ENCODE results near the gene CD300LF. TPM values are rescaled to one million over a fixed set of nuclear protein-coding genes. Genes with fewer than 3 reads are reported as not detected.

Gene CD300LF
- total RNA-seq, 1 experiment from 2014 or later: 2.4 TPM

DNA sequence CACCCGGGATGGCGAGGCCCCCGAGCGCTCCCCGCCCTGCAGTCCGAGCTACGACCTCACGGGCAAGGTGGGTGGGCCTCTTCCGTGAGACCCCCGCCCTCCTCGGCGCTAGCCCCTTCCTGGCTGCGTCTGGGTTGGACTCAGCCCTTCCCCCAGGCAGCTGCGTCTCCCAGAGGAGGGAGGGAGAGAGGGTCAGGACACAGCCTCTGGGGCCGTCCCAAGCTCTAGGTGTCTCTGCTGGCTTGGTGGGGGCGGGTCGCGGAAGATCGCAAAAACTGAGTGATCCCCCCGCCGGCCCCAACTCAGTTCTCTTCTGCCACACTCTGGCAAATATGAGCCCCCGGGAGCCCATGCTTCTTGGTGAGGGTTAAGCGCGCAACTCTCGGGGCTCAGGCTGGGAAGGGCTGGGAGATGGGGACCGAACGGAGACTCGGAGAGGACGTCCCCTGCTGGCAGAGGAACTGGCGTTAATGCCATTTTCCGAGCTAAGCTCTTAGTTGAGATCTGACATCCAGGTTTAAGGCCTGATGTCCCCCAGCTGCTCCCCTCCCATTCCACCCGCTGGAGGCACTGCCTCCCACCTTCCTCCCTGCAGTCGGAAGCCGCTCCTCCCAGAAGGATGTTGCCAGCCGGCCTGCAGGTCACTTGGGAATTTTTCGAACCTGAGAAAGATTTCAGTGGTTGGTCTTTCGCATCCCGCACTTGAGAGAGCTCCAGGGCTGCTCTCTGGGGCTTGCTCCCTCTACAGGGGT lies 24.8 kb upstream of the CD300LF start:
- no peaks in the 10 kb centered on the region for H3K27me3 Mint-ChIP-seq (ENCODE audit: insufficient read depth, unreplicated experiment)
- H3K9me3 ChIP-seq: no peaks in the 10 kb centered on the region
- TSS peak; percentile 57 for BruUV-seq (replicated peaks)
- peak; percentile 83 to 84 for DNase-seq
- peaks cover 6% of the 10 kb centered on the region for H3K36me3 Mint-ChIP-seq (ENCODE audit: insufficient read depth, unreplicated experiment)
- no peaks in the 10 kb centered on the region for H3K27me3 ChIP-seq (replicated peaks; ENCODE audit: control insufficient read depth, insufficient read depth, low read length)
- peaks cover 24% of the 10 kb centered on the region for H3K4me1 ChIP-seq
- CTCF ChIA-PET: interaction anchor here (0.5 to 4.1 kb wide), 39 partner anchors 8 to 787 kb away, joined by 3 to 366 read pairs (median 6); partner anchors contain the start of genes FDXR, GRIN2C and NAT9
- H3K4me3 Mint-ChIP-seq (ENCODE audit: unreplicated experiment): peak overlapping the region; percentile 76
- intact Hi-C loops (cut with micrococcal nuclease; ENCODE audit: unreplicated experiment): loop anchor here (2.0 kb wide), 1 partner anchor 51 kb away; no protein-coding TSS in a partner anchor
- peak; percentile 66 to 75 for TF ChIP-seq CTCF (IDR thresholded peaks at IDR 0.05; ENCODE audit: insufficient read depth in 1 of 2, low read depth in 1 of 2, low read length in 1 of 2, severe bottlenecking in 1 of 2, unreplicated experiment in 1 of 2)
- no peaks in the 10 kb centered on the region for H3K9me3 Mint-ChIP-seq (ENCODE audit: unreplicated experiment)
- POLR2A ChIA-PET: interaction anchor here (0.7 to 2.7 kb wide), 8 partner anchors 12 to 135 kb away, joined by 3 to 25 read pairs (median 7); partner anchors contain the start of genes FDXR and NAT9
- peak overlapping the region; percentile 91 for H3K4me3 ChIP-seq (ENCODE audit: low read depth, low read length)
- no peaks in the 10 kb centered on the region for H3K36me3 ChIP-seq (ENCODE audit: control insufficient read depth, insufficient read depth, low read length)
- H3K4me1 Mint-ChIP-seq (ENCODE audit: low read depth, unreplicated experiment): peaks cover 6% of the 10 kb centered on the region
- no peak overlapping the region for H3K27ac Mint-ChIP-seq (ENCODE audit: unreplicated experiment)

- H3K4me3 Mint-ChIP-seq (ENCODE audit: unreplicated experiment): peak within 1 kb of the TSS; percentile 76
- peak; percentile 56 to 66 for TF ChIP-seq CTCF (IDR thresholded peaks at IDR 0.05; ENCODE audit: insufficient read depth in 1 of 2, low read depth in 1 of 2, low read length in 1 of 2, severe bottlenecking in 1 of 2, unreplicated experiment in 1 of 2)
- intact Hi-C loops (cut with micrococcal nuclease; ENCODE audit: unreplicated experiment): loop anchor here (1.0 to 2.0 kb wide), 3 partner anchors 21 to 79 kb away; no protein-coding TSS in a partner anchor
- H3K9me3 Mint-ChIP-seq (ENCODE audit: unreplicated experiment): no peaks in the 10 kb centered on the region
- peaks cover 6% of the 10 kb centered on the region for H3K36me3 Mint-ChIP-seq (ENCODE audit: insufficient read depth, unreplicated experiment)
- CTCF ChIA-PET: interaction anchor here (0.5 to 4.1 kb wide), 51 partner anchors 9 to 787 kb away, joined by 3 to 366 read pairs (median 5); partner anchors contain the start of genes FDXR and NAT9
- peak within 1 kb of the TSS; percentile 91 for H3K4me3 ChIP-seq (ENCODE audit: low read depth, low read length)
- H3K27ac Mint-ChIP-seq (ENCODE audit: unreplicated experiment): peak within 1 kb of the TSS; percentile 71
- no peaks in the 10 kb centered on the region for H3K27me3 ChIP-seq (replicated peaks; ENCODE audit: control insufficient read depth, insufficient read depth, low read length)
- POLR2A ChIA-PET: interaction anchor here (0.8 to 2.7 kb wide), 12 partner anchors 10 to 136 kb away, joined by 3 to 25 read pairs (median 6); partner anchors contain the start of genes FDXR and NAT9
- DNase-seq: peak; percentile 93 to 97
- no peaks in the 10 kb centered on the region for H3K9me3 ChIP-seq
- no peaks in the 10 kb centered on the region for H3K36me3 ChIP-seq (ENCODE audit: control insufficient read depth, insufficient read depth, low read length)
- peaks cover 6% of the 10 kb centered on the region for H3K4me1 Mint-ChIP-seq (ENCODE audit: low read depth, unreplicated experiment)
- peaks cover 24% of the 10 kb centered on the region for H3K4me1 ChIP-seq
- H3K27me3 Mint-ChIP-seq (ENCODE audit: insufficient read depth, unreplicated experiment): no peaks in the 10 kb centered on the region
- no TSS peak for BruUV-seq (replicated peaks)
Observed at GRCh38 chr17:74736513-74737298, 24.0 kb upstream of the CD300LF start, which contains the start of gene RAB37. Gene RAB37 (plus strand): TSS chr17:74737256. CDS start chr17:74737273, 17 bp downstream.

- CTCF ChIA-PET: no interaction called here
- no peaks in the 10 kb centered on the region for H3K27me3 Mint-ChIP-seq (ENCODE audit: insufficient read depth, unreplicated experiment)
- no peaks in the 10 kb centered on the region for H3K27me3 ChIP-seq (replicated peaks; ENCODE audit: control insufficient read depth, insufficient read depth, low read length)
- H3K4me1 ChIP-seq: peaks cover 24% of the 10 kb centered on the region
- H3K9me3 Mint-ChIP-seq (ENCODE audit: unreplicated experiment): no peaks in the 10 kb centered on the region
- TF ChIP-seq CTCF (IDR thresholded peaks at IDR 0.05; ENCODE audit: insufficient read depth in 1 of 2, low read depth in 1 of 2, low read length in 1 of 2, severe bottlenecking in 1 of 2, unreplicated experiment in 1 of 2): no peak
- no peak overlapping the region for H3K4me3 Mint-ChIP-seq (ENCODE audit: unreplicated experiment)
- POLR2A ChIA-PET: no interaction called here
- H3K27ac Mint-ChIP-seq (ENCODE audit: unreplicated experiment): no peak overlapping the region
- H3K36me3 ChIP-seq (ENCODE audit: control insufficient read depth, insufficient read depth, low read length): no peaks in the 10 kb centered on the region
- intact Hi-C loops (cut with micrococcal nuclease; ENCODE audit: unreplicated experiment): no loop called here
- H3K9me3 ChIP-seq: no peaks in the 10 kb centered on the region
- BruUV-seq (replicated peaks): TSS peak; percentile 47
- H3K36me3 Mint-ChIP-seq (ENCODE audit: insufficient read depth, unreplicated experiment): peaks cover 6% of the 10 kb centered on the region
- H3K4me1 Mint-ChIP-seq (ENCODE audit: low read depth, unreplicated experiment): peaks cover 6% of the 10 kb centered on the region
- no peak overlapping the region for H3K4me3 ChIP-seq (ENCODE audit: low read depth, low read length)
- DNase-seq: no peak
Observed at GRCh38 chr17:74734256-74734655, 21.5 kb upstream of the CD300LF start.
